Left ventricle myocardium superior (tissue), 1 donor: Measurements from ENCODE around the gene CPN1. TPM values are rescaled to one million over a fixed set of nuclear protein-coding genes. Genes with fewer than 3 reads are reported as not detected.
"Not testable (repeated sequence)": the region's sequence is repeated elsewhere in the genome, so short reads cannot be mapped to it uniquely, and the experiment has no call there.

Source experiments
- ATAC-seq: fragments of 200-7000 bp; cut with Tn5 transposase; one replicate; pipeline ENCODE4 v1.9.1; 2020; ENCODE audit warnings: mild to moderate bottlenecking, moderate library complexity
- DNase-seq: peaks from one replicate; pipeline ENCODE4 v3.0.0-alpha.2; 2020
- intact Hi-C: fragments of 100-400 bp; cut with micrococcal nuclease; formaldehyde crosslinking; loops from one replicate; pipeline ENCODE4 v1.11.0; 2022
- total RNA-seq: library from RNA; stranded (reverse); fragmentation: NEBNext Ultra II Directional; extraction: Animal tissue kit (Norgen Biotek cat#: 25700); gene quantifications from one replicate; pipeline ENCODE4 v1.2.1, GENCODE V29; 2021
- donor health status: DM: no; HTN: yes; CAD: no; lungs with severe emphysema.

The CPN1 gene
- total RNA-seq, 1 donor from 2014 or later, result not detected

GRCh38 chr10:100036850-100037249 lies 44.8 kb downstream of the CPN1 start:
- intact Hi-C loops, result no loop called here
- ATAC-seq (no peak), DNase-seq (no peak)

DNA sequence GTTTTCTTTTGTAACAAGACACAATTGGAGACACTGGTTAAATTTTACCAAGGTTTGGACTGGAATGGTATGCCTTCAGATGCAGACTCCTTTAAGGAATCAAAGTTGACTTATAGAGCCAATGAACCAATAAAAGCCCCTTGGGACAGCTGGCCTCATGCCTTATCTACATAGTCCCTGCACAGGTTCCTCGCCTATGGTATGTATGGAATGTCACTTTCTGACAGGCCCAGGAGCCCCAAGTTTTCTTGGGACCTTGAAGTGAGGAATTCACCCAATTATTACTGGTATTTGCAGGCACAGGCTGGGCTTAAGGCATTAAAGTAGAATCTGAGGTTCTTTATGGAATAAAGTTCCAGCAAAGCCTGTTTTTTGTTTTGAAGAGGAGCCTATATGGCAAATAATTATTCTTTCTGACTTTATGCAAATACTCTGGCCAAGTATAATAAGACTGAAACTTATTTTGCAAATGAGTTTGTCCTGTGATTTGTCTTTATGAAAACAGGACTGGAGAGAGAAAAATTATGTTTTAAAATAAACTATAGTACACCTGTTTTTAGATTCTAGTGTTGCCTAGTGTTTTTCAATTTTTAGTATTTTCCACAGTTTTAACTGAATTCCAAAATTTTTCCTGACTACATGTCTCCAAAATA lies 47.8 kb downstream of the CPN1 start:
- DNase-seq (no peak), ATAC-seq (no peak)
- intact Hi-C loops, result no loop called here

GRCh38 chr10:100027416-100027815 lies 54.3 kb downstream of the CPN1 start:
- intact Hi-C loops, result no loop called here
- DNase-seq, result no peak

GRCh38 chr10:100025576-100025975 lies 56.1 kb downstream of the CPN1 start:
- no peak for ATAC-seq
- intact Hi-C loops, result no loop called here
- DNase-seq, result no peak

More at GRCh38 chr10:100027416-100027815, 54.3 kb downstream of the CPN1 start:
- ATAC-seq, result no peak

DNA sequence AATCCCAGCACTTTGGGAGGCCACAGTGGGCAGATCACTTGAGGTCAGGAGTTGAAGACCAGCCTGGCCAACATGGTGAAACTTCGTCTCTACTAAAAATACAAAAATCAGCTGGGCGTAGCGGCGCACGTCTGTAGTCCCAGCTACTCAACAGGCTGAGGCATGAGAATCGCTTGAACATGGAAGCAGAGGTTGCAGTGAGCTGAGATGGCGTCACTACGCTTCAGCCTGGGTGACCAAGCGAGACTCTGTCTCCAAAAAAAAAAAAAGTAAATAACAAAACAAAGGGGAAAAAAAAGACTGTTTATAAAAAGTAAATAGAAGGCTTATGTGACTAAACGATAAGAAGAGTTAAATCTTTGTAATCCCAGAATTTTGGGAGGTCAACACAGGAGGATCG lies 56.9 kb downstream of the CPN1 start:
- intact Hi-C loops, result no loop called here
- no peak for DNase-seq
- ATAC-seq, result no peak

GRCh38 chr10:100022403-100022802 lies 59.3 kb downstream of the CPN1 start:
- DNase-seq, result no peak
- ATAC-seq, result no peak
- intact Hi-C loops, result no loop called here

DNA sequence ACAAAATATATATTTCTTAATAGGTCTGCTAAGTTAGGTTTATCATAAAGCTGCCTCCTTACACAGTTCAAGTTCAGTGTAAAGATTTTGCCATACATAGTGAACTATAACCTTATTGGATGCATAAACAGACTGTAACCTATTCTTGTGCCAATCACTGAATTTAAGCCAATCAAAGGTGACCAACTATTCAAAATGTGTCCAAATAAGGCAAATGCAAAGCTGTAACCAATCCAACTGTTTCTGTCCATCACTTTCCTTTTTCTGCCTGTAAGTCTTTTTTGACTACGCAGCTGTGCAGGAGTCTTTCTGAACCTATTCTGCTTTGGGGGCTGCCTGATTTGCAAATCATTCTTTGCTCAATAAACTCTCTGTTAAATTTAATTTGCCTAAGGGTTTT lies 60.3 kb downstream of the CPN1 start:
- no peak for DNase-seq
- ATAC-seq, result no peak
- intact Hi-C loops, result no loop called here

DNA sequence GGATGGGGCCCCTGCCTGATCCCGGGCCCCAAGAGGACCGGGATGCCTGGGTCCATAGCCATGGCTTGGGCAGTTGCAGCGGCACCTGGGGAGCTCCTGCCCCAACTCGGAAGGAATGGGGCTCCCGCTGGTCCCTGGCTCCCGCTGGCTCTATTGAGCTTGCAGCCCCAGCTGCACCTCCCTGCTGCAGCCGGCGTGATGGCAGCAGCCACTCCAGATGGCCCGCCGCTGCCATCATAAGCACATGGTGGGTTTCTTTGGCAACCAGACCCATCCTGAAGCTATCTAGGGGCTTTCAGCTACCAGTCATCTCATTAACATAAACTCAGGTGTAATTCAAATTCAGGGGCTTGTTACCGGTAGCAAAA lies 60.8 kb downstream of the CPN1 start:
- ATAC-seq (no peak), DNase-seq (no peak)
- intact Hi-C loops, result no loop called here

- DNase-seq (no peak), ATAC-seq (no peak)
- intact Hi-C loops, result no loop called here
These were observed 61.4 kb downstream of the CPN1 start for GRCh38 chr10:100020142-100020885.

DNA sequence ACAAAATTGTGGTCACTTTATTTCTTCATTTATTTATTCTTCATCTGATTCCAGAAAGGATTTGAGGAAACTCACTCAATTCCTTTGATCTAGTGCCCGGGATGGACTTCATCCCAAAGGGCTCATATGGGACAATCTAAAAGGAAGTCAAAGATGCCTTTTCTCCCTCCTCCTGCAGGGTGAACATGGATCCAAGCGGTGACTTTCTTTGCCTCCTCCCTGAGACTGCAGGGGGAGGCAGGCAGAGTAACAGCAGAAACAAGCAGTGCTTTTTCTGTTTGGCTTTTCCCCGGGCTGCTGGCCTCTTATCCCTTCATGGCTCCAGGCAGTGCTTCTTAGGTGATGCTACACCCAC lies 61.9 kb downstream of the CPN1 start:
- DNase-seq (no peak), ATAC-seq (no peak)
- intact Hi-C loops, result no loop called here

DNA sequence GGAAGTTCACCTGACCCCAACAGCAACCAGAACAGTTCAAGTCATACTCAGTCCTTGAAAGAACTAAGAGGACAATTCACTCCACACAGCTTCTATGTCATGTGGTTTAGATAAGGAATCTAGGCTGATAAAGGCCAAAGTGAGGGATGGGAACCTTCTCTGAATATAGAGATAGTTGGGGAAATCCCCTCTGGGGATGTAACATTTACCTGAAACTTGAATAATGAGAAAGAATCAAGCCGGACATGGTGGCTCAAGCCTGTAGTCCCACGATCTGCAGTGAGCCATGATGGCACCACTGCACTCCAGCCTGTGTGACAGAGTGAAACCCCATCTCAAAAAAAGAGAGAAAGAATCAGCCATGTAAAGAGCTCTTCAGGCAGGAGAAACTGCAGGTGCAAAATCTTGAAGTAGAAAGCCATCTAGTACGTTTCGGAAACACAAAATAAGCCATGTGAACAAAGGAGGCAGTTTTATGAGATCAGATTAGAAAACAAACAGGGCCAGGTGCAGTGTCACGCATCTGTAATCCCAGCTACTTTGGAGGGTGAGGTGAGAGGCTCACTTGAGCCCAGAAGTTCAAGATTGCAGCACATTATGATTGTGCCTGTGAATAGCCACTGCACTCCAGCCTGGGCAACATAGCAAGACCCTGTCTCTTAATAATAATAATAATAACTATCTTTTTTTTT lies 67.5 kb downstream of the CPN1 start:
- no peak for DNase-seq
- intact Hi-C loops, result no loop called here
- ATAC-seq, result no peak

- ATAC-seq, result no peak
- DNase-seq, result no peak
- intact Hi-C loops, result no loop called here
These were observed 68.0 kb downstream of the CPN1 start for GRCh38 chr10:100013621-100014020.

- not testable (repeated sequence) for ATAC-seq, DNase-seq
These were observed 69.8 kb downstream of the CPN1 start for GRCh38 chr10:100011906-100012305.

DNA sequence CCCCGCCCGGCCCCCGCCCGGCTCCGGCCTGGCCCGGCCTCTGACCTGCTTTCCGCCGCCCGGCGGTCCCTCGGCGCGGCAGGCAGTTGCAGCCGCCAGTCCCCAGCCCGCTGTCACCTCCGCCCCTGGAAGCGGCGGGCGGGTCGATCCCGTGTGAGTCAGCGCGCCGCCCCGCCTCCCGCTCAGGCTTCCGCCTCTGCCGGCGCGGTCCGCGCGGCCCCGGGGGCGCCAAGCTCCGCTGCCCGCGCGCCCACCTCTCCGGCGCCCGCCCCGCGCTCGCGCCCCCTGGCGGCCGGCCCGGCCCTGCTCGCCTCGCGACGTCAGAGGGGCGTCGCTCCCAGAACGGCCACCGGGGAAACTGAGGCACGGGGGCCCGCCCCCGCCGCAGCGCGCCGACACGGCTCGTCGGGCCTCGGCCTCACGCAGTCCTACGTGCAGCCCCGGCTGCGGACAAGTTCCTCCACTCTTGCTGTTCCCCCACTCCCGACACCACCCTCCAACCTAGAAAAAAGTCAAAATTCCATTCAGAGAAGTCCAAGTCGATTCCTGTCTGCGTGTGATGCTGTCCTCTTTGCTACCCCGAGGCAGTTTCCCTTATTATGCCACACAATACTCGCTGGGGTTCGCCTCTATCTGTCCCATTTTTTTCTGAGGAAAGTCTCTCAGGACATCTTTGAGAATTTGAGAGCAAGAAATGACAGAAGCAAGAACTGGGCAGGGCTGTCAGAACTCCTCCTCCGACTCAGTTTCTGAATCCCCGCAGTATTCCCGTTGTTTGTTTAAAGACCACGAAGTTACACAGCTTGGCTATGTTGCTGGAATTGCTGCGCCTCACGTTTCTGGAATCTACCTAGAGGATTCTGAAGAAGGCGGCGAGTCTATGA lies 71.6 kb downstream of the CPN1 start, which contains the start of gene DNMBP:
Gene DNMBP (minus strand): TSS at position 155 of the 884 bp plus-strand sequence. CDS start 37,823 bp downstream, outside the sequence.
- peak; percentile 96 for ATAC-seq
- DNase-seq, result peak; percentile 94
- intact Hi-C loops, result no loop called here

More at GRCh38 chr10:100011906-100012305, 69.8 kb downstream of the CPN1 start:
- intact Hi-C loops, result not testable (repeated sequence)

- ATAC-seq (peak; percentile 86), DNase-seq (peak; percentile 42)
- intact Hi-C loops, result no loop called here
These were observed 72.3 kb downstream of the CPN1 start for GRCh38 chr10:100009283-100009792.

DNA sequence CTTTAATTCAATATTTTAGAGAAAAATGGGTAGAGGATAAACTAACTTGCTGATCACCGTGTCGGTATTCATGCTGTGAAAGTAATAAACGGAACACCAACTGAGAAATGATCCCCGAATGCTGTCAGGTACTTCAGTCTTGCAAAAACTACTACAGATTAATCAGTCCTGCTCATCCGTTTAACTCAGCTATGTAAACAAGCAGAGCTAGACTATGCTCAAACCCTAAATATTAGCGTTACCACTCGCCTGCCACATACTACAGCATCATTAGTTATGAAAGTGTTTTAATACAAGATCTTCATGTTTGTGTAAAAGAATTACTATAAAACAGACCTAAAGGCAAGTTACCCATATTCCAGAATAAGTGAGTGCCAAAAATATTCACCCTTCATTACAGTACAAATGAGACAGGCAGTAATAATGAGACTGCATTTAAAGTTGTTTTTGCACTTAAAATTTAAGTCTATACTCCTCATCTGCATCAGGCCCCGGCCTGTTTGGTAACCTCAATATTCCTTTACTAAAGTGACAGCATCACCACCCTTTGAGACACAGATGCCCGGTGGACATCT lies 72.9 kb downstream of the CPN1 start:
- ATAC-seq (no peak), DNase-seq (no peak)
- intact Hi-C loops, result no loop called here

GRCh38 chr10:100008142-100008522 lies 73.5 kb downstream of the CPN1 start:
- ATAC-seq, result peak; percentile 29
- intact Hi-C loops, result no loop called here
- DNase-seq, result no peak

DNA sequence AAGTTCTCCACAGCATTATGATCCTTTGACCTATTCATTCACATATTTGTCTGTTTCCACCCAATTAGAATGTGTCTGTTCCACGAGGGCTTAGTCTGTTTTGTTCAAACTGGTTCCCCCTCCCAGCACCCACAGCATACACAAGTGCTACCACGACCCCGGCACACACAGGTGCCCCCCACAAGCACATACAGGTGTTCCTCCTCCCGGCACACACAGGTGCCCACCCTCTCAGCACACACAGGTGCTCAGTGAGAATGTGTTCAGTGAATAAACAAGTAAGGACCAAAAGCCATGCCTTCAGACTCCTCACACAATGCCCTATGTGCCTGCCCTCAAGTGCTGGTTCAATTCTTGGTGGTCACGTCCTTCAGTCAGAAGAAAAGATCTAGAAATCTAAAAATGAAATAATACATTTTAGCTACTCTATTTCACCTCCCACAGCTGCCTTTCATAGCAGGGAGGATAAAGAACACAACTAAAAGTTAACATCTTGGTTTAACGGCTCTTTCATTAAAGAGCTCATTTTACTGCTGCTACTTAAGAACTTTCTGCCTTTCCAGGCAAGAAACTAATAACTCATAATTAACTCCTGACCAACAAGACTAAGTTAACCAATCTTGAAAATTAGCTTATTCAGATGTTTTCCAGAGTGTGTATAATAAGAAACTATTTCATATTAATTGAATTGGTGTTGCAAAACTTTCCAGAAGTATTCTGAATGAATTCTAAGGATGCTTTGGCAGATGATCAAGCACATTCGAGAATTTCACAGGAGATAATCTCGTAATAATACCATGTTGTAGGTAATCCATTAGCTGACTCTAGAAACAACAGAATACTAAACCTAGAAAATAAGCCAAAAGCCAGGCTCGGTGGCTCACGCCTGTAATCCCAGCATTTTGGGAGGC lies 74.2 kb downstream of the CPN1 start:
- intact Hi-C loops, result no loop called here
- no peak for ATAC-seq
- DNase-seq, result no peak
